NOMO-1 treated with dmso at 0.1 percent for 144 hours (cell line): ENCODE data around the gene FRMPD2.
"Not testable (repeated sequence)": the region's sequence is repeated elsewhere in the genome, so short reads cannot be mapped to it uniquely, and the experiment has no call there.

Experiments used
- DNase-seq: peaks from one replicate; lab custom pipeline; 2025; ENCODE audit not compliant: unreplicated experiment; lab: John Stamatoyannopoulos, UW

FRMPD2 gene

GRCh38 chr10:48288661-48289060 lies 14.2 kb upstream of the FRMPD2 start:
- DNase-seq: no peak

DNA sequence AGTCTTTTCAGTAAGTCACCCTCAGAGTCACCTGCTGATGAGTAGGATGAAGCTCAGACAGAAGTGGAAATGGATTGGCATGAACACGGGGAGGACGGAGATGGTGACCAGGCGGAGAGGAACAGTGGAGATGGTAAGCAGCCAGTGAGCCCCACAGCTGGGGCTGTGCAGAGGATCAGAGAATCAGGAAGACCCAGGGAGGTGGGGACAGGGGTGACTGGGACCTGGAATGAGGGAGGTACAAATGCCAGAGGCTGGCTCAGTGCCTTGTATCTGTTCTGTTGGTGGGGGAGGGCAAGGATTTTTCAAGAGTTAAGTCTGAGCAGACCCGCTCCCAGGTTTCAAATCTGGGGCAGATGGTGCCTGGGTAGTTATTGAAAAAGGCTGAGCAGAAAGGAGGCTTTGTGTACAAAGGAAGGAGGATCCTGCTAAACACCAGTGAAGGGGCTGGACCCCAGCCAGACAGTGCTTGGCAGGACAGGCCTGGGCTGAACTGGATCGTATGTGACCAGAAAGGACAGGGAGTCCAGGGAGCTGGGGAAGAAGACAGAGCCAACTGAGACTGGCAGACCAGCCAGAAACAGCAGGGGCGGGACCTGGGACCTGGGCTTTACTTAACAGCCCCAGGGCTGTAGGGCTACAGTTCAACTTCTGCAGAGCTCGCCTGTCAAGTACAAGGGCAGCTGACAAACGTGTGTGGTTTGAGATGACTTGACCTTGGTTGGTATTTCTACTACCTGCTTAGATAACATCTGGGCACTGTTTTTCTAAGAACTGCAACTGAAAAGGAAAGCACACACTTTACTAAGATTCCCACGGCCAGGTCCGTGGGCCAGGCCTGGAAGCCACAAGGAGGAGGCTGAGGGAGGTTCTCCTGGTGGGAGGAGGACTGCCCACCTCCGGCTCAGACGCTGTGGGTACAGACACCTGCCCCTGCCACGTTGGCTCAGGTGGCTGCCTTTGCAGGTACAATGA lies 13.2 kb upstream of the FRMPD2 start:
- no peak for DNase-seq

DNA sequence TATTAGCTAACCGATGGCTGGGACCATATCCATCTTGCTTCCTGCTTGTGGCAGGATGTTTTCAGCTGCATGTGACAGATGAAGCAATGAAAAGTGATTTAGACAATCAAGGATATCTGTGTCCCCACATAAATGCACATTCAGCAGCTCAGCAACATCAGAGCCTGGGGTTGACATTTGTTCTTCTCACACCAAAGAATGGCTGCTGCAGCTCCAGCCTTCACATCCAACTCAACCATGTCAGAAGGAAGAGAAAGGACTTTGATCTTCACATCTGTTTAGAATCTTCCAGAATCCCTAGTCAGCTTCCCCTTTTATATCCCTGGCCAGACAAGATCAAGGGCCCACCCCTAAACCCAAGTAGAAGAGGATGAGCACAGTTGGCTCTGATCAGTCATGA lies 11.9 kb upstream of the FRMPD2 start:
- no peak for DNase-seq

DNA sequence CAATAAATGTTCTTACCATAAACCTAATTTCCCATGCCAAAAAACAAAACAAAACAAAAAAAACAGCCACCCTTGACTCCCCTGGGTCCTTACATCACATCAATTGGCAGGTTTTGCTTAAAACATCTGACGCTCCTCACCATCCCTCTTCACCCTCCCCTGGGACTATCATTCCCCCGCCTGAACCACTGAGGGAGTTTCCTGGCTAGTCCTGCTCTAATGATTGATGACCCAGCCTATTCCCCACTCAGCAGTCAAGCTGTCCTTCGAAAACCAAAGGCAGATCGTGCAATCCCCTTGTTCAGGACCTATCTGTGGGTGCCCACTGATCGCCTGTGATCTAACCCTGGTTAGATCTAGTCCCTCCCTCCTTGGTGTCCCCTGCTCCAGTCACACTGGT lies 11.2 kb upstream of the FRMPD2 start:
- no peak for DNase-seq

- DNase-seq: no peak
Measured at GRCh38 chr10:48284811-48285210, 10.3 kb upstream of the FRMPD2 start.

GRCh38 chr10:48284002-48284546 lies 9.6 kb upstream of the FRMPD2 start:
- DNase-seq: no peak

DNA sequence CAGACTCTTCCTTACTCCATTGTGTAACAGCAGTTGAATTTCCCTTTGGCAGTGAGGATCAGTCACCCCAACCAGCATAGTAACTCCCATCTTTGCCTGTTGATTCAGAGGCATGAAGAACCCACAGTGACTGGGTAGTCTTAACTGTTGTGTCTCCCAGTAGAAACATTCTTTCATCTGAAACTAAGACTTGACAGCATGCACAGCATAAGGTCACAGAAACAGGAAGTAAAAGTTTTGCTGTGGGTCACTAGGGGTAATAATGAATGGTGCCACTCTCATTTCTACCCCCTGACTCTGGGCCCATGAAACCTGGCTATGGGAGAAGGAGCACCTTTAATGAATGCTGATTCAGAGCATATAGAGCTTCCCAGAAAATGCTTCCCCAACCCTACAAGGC lies 8.3 kb upstream of the FRMPD2 start:
- DNase-seq: no peak

DNA sequence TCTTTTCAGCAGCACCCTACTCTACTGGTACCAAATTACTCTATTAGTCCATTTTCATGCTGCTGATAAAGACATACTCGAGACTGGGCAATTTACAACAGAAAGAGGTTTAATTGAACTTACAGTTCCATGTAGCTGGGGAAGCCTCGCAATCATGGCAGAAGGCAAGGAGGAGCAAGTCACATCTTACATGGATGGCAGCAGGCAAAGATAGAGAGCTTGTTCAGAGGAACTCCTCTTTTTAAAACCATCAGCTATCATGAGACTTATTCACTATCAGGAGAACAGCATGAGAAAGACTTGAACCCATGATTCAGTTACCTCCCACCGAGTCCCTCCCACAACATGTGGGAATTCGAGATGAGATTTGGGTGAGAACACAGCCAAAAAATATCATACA lies 7.2 kb upstream of the FRMPD2 start:
- not testable (repeated sequence) for DNase-seq

DNA sequence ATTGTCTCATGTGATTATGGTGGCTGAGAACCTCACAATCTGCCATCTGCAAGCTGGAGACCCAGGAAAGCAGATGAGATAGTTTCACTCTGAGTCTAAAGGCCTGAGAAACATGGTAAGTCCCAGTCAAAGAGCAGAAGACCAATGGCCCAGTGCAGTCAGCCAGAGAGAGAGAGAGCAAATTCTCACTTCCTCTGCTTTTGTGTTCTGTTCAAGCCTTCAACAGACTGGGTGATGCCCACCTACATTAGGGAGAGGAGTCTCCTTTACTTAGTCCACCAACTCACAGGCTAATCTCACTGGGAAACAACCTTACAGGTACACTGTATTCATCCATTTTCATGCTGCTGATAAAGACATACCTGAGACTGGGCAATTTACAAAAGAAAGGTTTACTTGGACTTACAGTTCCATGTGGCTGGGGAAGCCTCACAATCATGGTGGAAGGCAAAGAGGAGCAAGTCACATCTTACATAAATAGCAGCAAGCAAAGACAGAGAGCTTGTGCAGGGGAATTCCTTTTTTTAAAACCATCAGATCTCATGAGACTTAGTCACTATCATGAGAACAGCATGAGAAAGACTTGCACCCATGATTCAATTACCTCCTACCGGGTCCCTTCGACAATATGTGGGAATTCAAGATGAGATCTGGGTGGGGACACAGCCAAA lies 4.7 kb upstream of the FRMPD2 start:
- DNase-seq: no peak

- no peak for DNase-seq
Measured at GRCh38 chr10:48277093-48277492, 2.6 kb upstream of the FRMPD2 start.

GRCh38 chr10:48273741-48274140 lies 755 bp downstream of the FRMPD2 start:
- DNase-seq: no peak

DNA sequence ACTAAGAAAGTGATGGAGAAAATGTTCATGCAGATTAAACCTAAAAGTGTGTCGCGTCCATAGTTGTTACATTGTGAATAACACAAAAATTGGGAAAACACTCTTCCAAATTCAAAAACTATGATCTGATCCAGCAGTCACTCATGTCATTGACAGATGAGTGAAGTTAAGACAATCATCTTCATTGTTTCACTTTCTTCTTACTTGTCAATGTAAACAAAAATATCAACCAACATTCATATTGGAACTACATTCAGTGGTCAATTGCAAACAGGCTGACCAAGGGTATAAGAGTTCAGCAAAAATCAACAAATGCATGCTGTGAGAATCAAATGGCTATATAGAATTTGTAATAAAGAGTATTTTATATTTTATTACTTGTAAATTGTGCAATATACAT lies 1.8 kb downstream of the FRMPD2 start:
- no peak for DNase-seq

DNA sequence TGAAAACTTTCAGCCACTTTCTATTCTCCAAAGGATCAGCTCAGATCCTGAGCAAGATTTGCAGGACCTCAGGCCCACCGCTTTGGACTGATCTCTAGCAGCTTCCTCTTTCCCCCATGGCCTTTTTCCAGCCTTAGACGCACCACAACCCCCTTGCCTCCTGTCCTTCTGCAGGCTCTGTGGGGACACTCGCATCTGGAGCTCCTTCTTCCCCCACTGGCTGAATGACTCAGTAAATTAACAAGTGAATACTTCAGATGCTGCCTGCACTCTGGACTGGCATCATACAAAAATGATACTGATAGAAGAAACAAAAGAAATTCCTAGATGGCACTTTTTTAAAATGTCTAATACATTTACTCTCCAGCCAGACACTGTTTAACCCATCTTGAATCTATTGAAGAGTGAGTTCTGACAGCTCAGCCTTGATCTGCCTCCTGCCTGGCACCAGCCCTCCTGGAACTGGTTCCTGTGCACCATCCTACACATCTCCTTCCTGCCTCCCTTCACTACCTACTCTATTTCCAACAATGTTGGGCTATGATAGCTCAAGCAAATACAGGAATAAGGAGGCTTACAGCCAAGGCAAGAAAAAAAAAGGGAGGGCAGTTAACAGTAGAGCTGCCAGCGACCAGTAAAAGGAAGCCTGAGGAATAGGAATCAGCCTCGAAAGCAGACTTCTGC lies 3.3 kb downstream of the FRMPD2 start:
- DNase-seq: no peak

DNA sequence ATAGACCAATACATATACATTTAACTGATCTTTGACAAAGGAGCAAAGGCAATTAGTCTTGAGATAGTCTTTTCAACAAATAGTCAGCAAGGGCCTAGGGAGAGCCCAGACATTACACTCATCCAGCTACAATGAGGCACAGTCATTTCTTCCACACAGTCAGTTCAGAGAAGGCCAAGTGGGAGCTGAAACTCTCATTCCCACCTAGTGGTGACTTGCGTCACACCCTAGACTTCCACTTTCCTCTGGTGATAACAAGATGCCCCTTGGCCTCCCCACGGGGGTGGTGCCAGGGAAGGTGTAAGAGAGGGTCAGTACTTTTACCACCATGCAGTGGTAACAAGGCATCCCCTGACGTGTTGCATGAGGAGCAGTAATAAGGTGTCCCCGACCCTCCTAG lies 8.0 kb downstream of the FRMPD2 start:
- no peak for DNase-seq

- DNase-seq: no peak
Measured at GRCh38 chr10:48258105-48258504, 16.4 kb downstream of the FRMPD2 start.

- no peak for DNase-seq
Measured at GRCh38 chr10:48257407-48257961, 17.0 kb downstream of the FRMPD2 start.

DNA sequence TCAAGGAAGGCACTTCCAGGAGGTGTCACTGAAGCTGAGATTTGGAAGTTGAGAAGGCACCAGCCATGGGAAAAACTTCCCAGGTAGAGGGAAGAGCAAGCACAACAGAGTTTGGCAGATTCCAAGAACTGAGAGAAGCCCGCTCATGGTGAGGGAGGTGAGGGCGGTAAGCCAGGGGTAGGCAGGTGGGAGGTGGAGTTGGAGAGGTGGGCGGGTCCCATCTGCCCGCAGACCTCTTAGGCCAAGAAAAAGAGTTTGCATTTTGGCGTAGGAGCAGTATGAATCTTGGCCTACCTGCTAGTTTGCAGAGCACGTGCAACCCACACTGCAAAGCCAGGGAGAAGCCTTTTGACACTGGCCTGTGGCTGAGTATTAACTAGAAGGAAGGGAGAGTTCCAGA lies 18.8 kb downstream of the FRMPD2 start:
- DNase-seq: no peak

DNA sequence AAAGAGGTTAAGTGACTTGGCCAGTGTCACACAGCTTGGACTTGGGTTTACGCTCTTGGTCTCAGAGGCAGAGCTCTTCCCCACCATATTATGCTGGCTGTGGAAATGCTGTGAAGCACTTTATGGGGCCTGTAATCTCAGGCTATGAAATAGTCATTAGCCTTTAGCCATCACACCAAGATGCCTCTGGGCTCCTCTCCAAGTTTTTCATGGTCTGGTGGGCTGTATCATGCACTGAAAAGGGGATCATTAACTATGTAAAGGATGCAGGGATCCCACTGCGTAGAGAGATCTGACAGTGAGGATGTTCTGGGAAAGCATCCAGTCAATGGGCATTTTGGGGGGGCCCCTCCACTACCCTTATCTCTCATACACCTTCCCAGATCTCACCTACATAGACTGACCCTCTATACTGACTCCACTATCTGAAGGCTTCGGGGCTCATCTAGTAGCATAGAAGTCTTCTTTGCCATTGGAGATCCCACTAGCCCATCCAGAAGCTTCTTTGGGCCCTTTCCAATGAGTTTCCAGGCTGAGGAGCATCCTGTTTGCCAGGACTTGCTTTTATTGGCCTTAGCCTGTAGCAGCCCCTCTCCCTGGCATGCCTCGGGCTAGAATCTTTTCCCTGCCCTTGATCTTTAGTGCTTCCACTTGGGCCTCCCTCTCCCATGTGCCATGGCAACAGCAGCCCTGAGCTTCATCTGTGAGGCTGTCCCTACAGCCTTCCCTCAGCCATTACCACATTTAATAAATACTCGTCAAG lies 19.6 kb downstream of the FRMPD2 start:
- no peak for DNase-seq

DNA sequence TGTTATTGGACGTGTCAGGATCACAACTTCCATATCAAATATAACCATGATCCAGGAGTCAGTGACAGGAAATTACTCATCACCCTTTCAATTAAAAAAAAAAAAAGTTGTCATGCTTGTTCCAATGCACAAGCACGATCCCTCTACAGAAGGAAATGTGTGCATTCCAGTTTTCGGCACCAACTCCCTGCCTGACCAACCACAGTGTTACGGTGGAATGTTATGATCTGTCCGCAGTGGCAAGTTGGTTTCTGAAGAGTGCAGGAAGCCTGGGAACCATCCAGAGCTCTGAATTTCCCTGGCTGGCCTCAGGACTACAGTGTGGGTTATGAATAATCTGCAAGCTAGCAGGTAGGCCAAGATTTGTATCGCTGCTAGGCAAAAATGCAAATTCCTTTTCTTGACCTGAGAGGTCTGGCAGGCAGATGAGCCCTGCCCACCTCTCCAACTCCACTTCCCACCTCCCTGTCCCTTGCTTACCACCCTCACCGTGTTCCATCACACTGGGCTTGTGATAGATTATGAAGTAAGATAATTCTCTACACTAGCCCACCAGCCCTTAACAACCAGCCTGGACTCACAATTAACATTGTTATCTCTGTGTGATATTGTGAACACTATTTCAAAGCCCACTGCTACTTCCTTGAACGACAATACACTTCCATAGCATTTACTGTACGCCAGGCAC lies 20.4 kb downstream of the FRMPD2 start:
- DNase-seq: no peak

DNA sequence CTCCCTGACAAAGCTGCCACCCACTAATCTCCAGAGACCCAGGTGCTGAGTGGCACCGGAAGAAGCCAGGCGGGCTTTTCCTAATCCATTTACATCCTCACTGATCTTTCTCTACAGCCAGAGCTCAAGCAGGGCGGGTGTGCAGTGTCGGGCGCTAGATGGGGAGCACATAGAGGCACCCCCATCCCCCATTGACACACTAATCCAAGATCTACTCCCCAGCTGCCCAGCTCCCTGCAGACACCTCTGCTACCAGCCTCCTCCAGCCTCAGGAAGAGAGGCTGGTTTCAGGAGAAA lies 22.2 kb downstream of the FRMPD2 start:
- DNase-seq: no peak
